Upper lobe of right lung (tissue), 1 donor: Measurements from ENCODE around the gene GNAO1. TPM values are rescaled to one million over a fixed set of nuclear protein-coding genes. Genes with fewer than 3 reads are reported as not detected.

ENCODE experiments used
- ATAC-seq: fragments of 200-7000 bp; cut with Tn5 transposase; one replicate; pipeline ENCODE4 v1.9.1; 2020; ENCODE audit warnings: mild to moderate bottlenecking, moderate library complexity
- DNase-seq: peaks from one replicate; pipeline ENCODE4 v3.0.0-alpha.2; 2020
- H3K27ac ChIP-seq: fragments of 200-600 bp; one replicate; pipeline ENCODE4 v1.8.0; 2022
- H3K27me3 ChIP-seq: fragments of 200-600 bp; one replicate; pipeline ENCODE4 v1.8.0; 2022; ENCODE audit warnings: mild to moderate bottlenecking
- H3K36me3 ChIP-seq: fragments of 200-600 bp; one replicate; pipeline ENCODE4 v1.8.0; 2022
- H3K4me1 ChIP-seq: fragments of 200-600 bp; one replicate; pipeline ENCODE4 v1.8.0; 2022
- H3K4me3 ChIP-seq: fragments of 200-600 bp; one replicate; pipeline ENCODE4 v1.8.0; 2022; ENCODE audit warnings: mild to moderate bottlenecking
- H3K9me3 ChIP-seq: fragments of 200-600 bp; one replicate; pipeline ENCODE4 v1.8.0; 2022
- intact Hi-C: fragments of 100-400 bp; cut with DNase I; formaldehyde crosslinking; loops from one replicate; pipeline ENCODE4 v1.11.0; 2022
- total RNA-seq: library from RNA; stranded (reverse); fragmentation: NEBNext Ultra II Directional; extraction: Animal tissue kit (Norgen Biotek cat#: 25700); gene quantifications from one replicate; pipeline ENCODE4 v1.2.1, GENCODE V29; 2021
- TF ChIP-seq, protein P1 (sequence below): fragments of 200-600 bp; IDR thresholded peaks from one replicate; pipeline ENCODE4 v1.8.0; 2022; ENCODE audit warnings: antibody characterized with exemption
- donor health status: DM: no; HTN: yes; CAD: no; lungs with severe emphysema.

The GNAO1 gene
- total RNA-seq, 1 donor from 2014 or later, result 1.8 TPM

GRCh38 chr16:56233795-56234566, 42.7 kb downstream of the GNAO1 start:
- ATAC-seq (peak; percentile 22), DNase-seq (no peak)
- Histone ChIP-seq H3K27ac (no peak overlapping the region), H3K4me1 (no peaks in the 10 kb centered on the region), H3K36me3 (no peaks in the 10 kb centered on the region), H3K27me3 (no peaks in the 10 kb centered on the region), H3K4me3 (no peak overlapping the region), H3K9me3 (no peaks in the 10 kb centered on the region)
- intact Hi-C loops, result no loop called here
- TF ChIP-seq, protein P1, sequence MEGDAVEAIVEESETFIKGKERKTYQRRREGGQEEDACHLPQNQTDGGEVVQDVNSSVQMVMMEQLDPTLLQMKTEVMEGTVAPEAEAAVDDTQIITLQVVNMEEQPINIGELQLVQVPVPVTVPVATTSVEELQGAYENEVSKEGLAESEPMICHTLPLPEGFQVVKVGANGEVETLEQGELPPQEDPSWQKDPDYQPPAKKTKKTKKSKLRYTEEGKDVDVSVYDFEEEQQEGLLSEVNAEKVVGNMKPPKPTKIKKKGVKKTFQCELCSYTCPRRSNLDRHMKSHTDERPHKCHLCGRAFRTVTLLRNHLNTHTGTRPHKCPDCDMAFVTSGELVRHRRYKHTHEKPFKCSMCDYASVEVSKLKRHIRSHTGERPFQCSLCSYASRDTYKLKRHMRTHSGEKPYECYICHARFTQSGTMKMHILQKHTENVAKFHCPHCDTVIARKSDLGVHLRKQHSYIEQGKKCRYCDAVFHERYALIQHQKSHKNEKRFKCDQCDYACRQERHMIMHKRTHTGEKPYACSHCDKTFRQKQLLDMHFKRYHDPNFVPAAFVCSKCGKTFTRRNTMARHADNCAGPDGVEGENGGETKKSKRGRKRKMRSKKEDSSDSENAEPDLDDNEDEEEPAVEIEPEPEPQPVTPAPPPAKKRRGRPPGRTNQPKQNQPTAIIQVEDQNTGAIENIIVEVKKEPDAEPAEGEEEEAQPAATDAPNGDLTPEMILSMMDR, result no peak

GRCh38 chr16:56234737-56235136, 43.4 kb downstream of the GNAO1 start:
- Histone ChIP-seq H3K4me3 (no peak overlapping the region), H3K9me3 (no peaks in the 10 kb centered on the region), H3K4me1 (no peaks in the 10 kb centered on the region), H3K27ac (no peak overlapping the region), H3K36me3 (no peaks in the 10 kb centered on the region), H3K27me3 (no peaks in the 10 kb centered on the region)
- ATAC-seq (no peak), DNase-seq (no peak)
- TF ChIP-seq, protein P1, result no peak
- intact Hi-C loops, result no loop called here

DNA sequence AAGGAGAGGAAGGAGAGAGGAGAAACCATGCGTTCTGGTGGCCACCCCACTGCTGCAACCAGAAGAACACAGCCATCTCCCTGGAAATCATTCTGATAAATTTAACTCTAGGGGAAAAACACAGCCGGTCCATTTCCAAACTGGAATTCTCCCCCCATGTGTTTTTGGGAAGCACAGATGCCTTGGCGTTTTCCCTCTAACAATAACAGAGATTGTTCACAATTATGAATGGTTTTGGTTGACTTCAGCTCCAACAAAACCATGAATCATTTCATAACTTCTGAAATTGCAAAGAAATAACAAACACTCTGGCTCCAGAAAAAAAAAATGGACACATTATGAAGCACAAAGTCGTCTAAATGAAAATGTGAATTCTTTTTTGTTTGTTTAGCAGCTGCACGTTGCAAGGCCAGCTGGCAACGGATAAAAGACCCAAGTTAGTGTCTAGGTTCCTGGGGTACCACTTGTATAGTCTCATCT, 46.2 kb downstream of the GNAO1 start:
- no peaks in the 10 kb centered on the region for H3K36me3 ChIP-seq
- no peak overlapping the region for H3K27ac ChIP-seq
- no peaks in the 10 kb centered on the region for H3K27me3 ChIP-seq
- H3K4me3 ChIP-seq, result no peak overlapping the region
- ATAC-seq (no peak), DNase-seq (no peak)
- no peaks in the 10 kb centered on the region for H3K9me3 ChIP-seq
- intact Hi-C loops, result no loop called here
- no peaks in the 10 kb centered on the region for H3K4me1 ChIP-seq
- TF ChIP-seq, protein P1, result no peak

DNA sequence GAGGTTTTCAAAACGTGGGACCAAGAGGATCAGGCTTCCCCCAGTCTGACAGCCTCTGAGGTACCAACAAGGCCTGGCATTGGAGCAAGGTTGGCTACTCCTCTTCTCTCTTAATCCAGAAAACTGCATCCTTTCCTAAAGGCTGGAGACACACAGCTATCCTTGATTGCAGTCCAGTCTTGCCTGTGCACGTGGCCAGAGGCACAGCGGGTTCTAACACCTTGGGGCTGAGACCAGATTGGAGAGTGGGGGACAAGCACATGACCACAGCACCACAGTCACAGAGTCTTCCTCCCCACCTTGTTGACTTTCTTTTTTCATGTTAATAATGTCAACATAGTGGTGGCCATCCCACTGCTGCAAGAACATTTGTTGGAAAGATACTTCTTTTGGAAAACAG, 46.9 kb downstream of the GNAO1 start:
- intact Hi-C loops, result no loop called here
- Histone ChIP-seq H3K4me1 (no peaks in the 10 kb centered on the region), H3K9me3 (no peaks in the 10 kb centered on the region), H3K4me3 (no peak overlapping the region), H3K36me3 (no peaks in the 10 kb centered on the region), H3K27ac (no peak overlapping the region), H3K27me3 (no peaks in the 10 kb centered on the region)
- DNase-seq, result no peak
- TF ChIP-seq, protein P1, result no peak
- no peak for ATAC-seq

DNA sequence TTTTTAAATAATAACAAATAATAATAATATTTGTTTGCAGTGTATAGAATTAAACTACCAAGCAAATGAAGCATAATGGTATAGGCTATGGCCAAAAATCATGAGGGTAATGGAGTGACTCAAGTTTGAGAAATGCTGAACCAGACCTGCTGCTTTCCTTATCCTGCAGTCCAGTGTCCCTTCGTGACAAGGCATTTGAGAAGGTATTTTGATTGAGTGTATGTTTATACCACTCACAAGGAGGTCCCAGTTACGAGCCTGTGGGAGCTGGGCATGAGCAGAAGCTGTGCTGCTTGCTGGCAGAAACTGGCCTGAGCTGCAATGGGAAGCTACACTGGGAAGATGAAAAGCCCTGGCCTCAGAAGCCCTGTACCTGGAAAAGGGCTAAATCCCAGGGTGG, 50.3 kb downstream of the GNAO1 start:
- DNase-seq (no peak), ATAC-seq (no peak)
- Histone ChIP-seq H3K4me3 (no peak overlapping the region), H3K27me3 (no peaks in the 10 kb centered on the region), H3K9me3 (no peaks in the 10 kb centered on the region), H3K27ac (no peak overlapping the region), H3K36me3 (no peaks in the 10 kb centered on the region), H3K4me1 (no peaks in the 10 kb centered on the region)
- TF ChIP-seq, protein P1, result no peak
- intact Hi-C loops, result no loop called here
